ENCODE results near the gene LRPAP1. TPM values are rescaled to one million over a fixed set of nuclear protein-coding genes. Genes with fewer than 3 reads are reported as not detected.

Gene LRPAP1
- total RNA-seq, 4 donors from 2014 or later: 76.6 to 166 (median 126) TPM

DNA sequence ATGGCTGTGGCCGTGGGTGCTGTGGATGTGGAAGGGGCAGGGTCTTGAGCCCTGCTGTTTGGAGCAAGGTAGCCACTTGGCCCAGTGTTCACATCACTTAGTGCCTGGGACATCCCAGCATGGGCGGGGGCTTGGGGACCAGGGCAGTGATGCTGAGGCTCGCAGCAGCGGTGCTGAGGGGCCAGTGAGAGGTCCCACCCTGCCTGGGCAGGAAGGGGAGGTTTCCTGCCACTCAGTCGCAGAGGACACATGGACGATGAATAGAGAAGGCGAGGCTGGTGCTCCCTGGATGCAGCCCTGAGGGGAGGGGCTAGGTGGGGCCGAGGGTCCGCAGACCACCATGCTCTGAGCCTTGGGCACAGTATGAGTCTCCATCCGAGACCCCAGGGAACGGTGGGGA is 43.4 kb downstream of the LRPAP1 start:
- intact Hi-C loops (cut with DNase I): no loop called here
- Histone ChIP-seq H3K9me3 (no peaks in the 10 kb centered on the region), H3K4me3 (no peak overlapping the region), H3K36me3 (no peaks in the 10 kb centered on the region), H3K27me3 (peaks cover 0 to 100% (median 5%) of the 10 kb centered on the region in 4 donors), H3K27ac (no peak overlapping the region), H3K4me1 (peaks cover 14 to 24% (median 20%) of the 10 kb centered on the region in 3 donors)
- WGBS, 2 donors: 38 to 49% methylated on average over 5 to 7 of the region's 11 CpGs
- TF ChIP-seq POLR2A (IDR thresholded peaks at IDR 0.05): no peak
- TF ChIP-seq, protein P1, sequence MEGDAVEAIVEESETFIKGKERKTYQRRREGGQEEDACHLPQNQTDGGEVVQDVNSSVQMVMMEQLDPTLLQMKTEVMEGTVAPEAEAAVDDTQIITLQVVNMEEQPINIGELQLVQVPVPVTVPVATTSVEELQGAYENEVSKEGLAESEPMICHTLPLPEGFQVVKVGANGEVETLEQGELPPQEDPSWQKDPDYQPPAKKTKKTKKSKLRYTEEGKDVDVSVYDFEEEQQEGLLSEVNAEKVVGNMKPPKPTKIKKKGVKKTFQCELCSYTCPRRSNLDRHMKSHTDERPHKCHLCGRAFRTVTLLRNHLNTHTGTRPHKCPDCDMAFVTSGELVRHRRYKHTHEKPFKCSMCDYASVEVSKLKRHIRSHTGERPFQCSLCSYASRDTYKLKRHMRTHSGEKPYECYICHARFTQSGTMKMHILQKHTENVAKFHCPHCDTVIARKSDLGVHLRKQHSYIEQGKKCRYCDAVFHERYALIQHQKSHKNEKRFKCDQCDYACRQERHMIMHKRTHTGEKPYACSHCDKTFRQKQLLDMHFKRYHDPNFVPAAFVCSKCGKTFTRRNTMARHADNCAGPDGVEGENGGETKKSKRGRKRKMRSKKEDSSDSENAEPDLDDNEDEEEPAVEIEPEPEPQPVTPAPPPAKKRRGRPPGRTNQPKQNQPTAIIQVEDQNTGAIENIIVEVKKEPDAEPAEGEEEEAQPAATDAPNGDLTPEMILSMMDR (IDR thresholded peaks at IDR 0.05): no peak
- DNase-seq: no peak

DNA sequence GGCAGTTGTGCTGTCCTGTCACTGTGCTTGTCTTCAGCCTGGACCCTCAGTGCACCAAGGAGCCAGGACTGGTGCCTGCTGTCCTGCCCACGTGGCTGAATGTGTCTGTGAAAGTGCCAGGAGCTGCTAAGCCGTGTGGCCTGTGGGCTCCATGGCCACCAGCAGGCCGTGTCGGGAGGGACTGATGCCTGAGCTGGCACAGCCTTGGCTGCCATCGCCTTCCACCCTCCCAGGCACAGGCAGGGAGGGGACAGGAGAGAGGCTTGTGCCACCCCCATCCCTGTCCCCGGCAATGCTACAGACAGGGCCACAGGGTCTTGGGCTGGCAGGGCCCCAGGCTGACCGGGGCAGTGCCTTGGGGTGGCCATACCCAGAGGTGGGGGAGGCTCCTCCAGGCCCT is 44.4 kb downstream of the LRPAP1 start:
- intact Hi-C loops (cut with DNase I): no loop called here
- Histone ChIP-seq H3K27ac (no peak overlapping the region), H3K4me3 (no peak overlapping the region), H3K36me3 (no peaks in the 10 kb centered on the region), H3K4me1 (peaks cover 20 to 33% (median 24%) of the 10 kb centered on the region in 3 donors), H3K27me3 (peaks cover 0 to 100% (median 5%) of the 10 kb centered on the region in 4 donors), H3K9me3 (no peaks in the 10 kb centered on the region)
- no peak for DNase-seq
- 33 to 40% methylated on average over 1 to 3 of the region's 7 CpGs for WGBS, 2 donors
- no peak for TF ChIP-seq POLR2A (IDR thresholded peaks at IDR 0.05)
- TF ChIP-seq, protein P1 (IDR thresholded peaks at IDR 0.05): no peak

DNA sequence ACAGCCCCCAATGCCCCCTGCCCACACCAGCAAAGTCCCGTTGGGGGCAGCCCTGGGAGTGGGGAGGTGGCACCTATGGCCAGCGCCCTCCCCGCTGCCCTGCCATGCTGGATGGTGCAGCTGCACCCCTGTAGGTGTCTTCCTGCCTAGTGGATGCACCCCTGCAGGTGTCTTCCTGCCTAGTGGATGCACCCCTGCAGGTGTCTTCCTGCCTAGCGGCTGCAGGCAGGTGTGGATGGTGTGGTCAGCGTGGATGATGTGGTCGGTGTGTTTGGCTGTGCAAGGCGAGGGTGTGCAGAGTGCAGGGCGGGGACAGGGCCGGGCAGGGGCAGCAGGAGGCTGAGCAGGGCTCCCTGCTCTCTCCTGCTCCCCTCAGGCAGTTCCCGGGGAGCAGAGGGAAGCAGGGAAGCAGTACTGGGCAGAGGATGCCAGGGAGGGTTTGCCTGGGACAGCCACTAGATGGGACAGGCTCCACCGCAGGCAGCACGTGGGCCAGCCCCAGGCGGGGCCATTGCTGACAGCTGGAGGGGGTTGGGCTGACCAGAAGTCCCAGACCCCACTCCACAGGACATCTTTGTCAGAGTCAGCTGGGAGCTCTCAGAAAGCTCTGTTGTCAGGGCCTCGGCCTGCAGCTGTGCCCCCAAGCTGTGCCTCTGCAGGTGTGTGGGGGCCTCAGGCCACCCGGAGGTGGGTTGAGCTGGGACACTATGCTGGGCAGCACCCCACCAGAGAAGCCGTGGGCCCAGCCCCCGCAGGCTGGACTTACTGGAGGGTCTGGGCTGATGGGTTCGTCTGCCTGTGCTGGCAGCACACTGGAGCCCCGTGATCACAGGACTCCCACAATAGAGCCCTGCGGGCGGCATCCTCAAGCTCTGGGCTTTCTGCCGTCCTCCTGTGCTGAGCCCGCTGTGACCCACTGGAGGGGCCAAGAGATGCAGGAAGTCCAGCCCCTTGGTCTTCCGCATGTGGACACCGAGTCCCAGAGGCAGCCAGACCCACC is 45.4 kb downstream of the LRPAP1 start:
- Histone ChIP-seq H3K27ac (no peak overlapping the region), H3K27me3 (peaks cover 0 to 100% (median 5%) of the 10 kb centered on the region in 4 donors), H3K36me3 (no peaks in the 10 kb centered on the region), H3K4me3 (no peak overlapping the region), H3K4me1 (peaks cover 20 to 39% (median 24%) of the 10 kb centered on the region in 3 donors), H3K9me3 (no peaks in the 10 kb centered on the region)
- no peak for TF ChIP-seq POLR2A (IDR thresholded peaks at IDR 0.05)
- TF ChIP-seq, protein P1 (IDR thresholded peaks at IDR 0.05): no peak
- intact Hi-C loops (cut with DNase I): no loop called here
- no peak for DNase-seq
- WGBS, 2 donors: 55 to 73% methylated on average over 3 to 5 of the region's 25 CpGs

DNA sequence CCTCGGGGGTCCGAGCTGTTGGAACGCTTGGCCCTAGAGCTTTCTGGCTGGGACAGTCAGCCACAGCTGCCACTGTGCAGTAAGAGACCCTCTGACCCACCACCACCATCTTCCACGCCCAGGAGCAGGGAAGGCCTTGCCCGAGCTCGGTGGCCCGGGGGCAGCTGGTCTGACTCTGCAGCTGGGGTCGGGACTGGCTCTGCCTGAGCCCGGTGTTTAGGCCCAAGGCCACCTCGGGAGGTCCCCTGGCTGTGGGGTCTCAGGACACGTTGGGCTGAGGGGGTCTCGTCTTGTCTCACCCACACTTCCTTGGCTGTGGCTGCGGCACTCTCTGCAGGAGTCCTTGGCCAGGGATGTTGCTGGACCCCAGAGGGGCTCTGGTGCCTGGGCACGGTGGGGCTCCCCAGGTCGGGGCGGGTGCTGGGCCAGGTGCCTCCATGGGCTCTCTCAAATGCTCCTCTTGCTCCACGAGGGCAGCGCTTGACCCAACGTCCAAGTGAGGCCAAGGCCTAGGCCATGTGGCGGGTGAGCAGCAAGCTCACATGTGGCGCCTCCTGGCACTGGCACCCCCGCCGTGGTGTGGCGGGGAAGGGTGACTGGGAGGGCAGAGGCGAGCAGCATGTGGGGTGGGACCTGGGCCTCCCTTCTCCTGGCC is 46.2 kb downstream of the LRPAP1 start:
- Histone ChIP-seq H3K9me3 (no peaks in the 10 kb centered on the region), H3K4me3 (peak overlapping the region in 1 of 4 donors; percentile 50), H3K36me3 (no peaks in the 10 kb centered on the region), H3K4me1 (peaks cover 20 to 44% (median 24%) of the 10 kb centered on the region in 3 donors), H3K27me3 (peaks cover 0 to 100% (median 3%) of the 10 kb centered on the region in 4 donors), H3K27ac (no peak overlapping the region)
- no peak for DNase-seq
- TF ChIP-seq POLR2A (IDR thresholded peaks at IDR 0.05): no peak
- TF ChIP-seq, protein P1 (IDR thresholded peaks at IDR 0.05): no peak
- 78% methylated on average over 4 of the region's 25 CpGs; no CpG with 5 or more reads in 1 of the 2 donors for WGBS, 2 donors
- intact Hi-C loops (cut with DNase I): no loop called here

Data from esophagus squamous epithelium (tissue), 5 donors.